Kidney (tissue), 14 donors: ENCODE measurements around the gene CATSPERD. TPM values are rescaled to one million over a fixed set of nuclear protein-coding genes. Genes with fewer than 3 reads are reported as not detected.
"Not testable (repeated sequence)": the region's sequence is repeated elsewhere in the genome, so short reads cannot be mapped to it uniquely, and the experiment has no call there.

Experiments
- DNase-seq, 5 donors: peaks; one replicate each; pipeline ENCODE4 v3.0.0-alpha.2; 2013 to 2020
- FAIRE-seq: peaks from 2 replicates; lab custom pipeline; 2012; peaks lifted over from hg19 to GRCh38; lab: Jason Lieb, UNC
- H3K27ac ChIP-seq, 2 donors: one replicate each; pipeline ENCODE4 v1.7.0; 2013; ENCODE audit warnings: low read depth in 2 of 2, low read length in 2 of 2, inconsistent platforms in 1 of 2
- H3K27me3 ChIP-seq: one replicate; pipeline ENCODE4 v1.7.1; 2013; ENCODE audit warnings: low read length, inconsistent platforms; ENCODE audit not compliant: control insufficient read depth, insufficient read depth
- H3K36me3 ChIP-seq, 3 donors: one replicate each; pipeline versions ENCODE4 v1.7.0 to v1.7.1; 2013; ENCODE audit warnings: low read length in 3 of 3, control low read depth in 1 of 3, inconsistent platforms in 1 of 3; ENCODE audit not compliant: insufficient read depth in 3 of 3, control insufficient read depth in 2 of 3
- H3K4me1 ChIP-seq, 3 donors: one replicate each; pipeline versions ENCODE4 v1.7.0 to v1.7.1; 2013; ENCODE audit warnings: low read length in 3 of 3, inconsistent platforms in 1 of 3, low read depth in 1 of 3; ENCODE audit not compliant: control insufficient read depth in 2 of 3, insufficient read depth in 2 of 3
- H3K4me3 ChIP-seq, 3 donors: one replicate each; pipeline versions ENCODE4 v1.7.0 to v1.8.1; 2013; ENCODE audit warnings: low read length in 3 of 3, control low read depth in 1 of 3, inconsistent platforms in 1 of 3
- H3K9ac ChIP-seq, 3 donors: one replicate each; pipeline versions ENCODE4 v1.7.0 to v1.7.1; 2013; ENCODE audit warnings: low read length in 3 of 3, control low read depth in 1 of 3, inconsistent platforms in 1 of 3
- H3K9me3 ChIP-seq, 3 donors: one replicate each; pipeline versions ENCODE4 v1.7.0 to v1.7.1; 2013; ENCODE audit warnings: low read length in 3 of 3, control low read depth in 1 of 3, inconsistent platforms in 1 of 3; ENCODE audit not compliant: control insufficient read depth in 2 of 3, insufficient read depth in 1 of 3
- intact Hi-C: fragments of 100-400 bp; cut with DNase I; formaldehyde crosslinking; loops from one replicate; pipeline ENCODE4 v1.11.1; 2022
- polyA plus RNA-seq: library from polyadenylated mRNA; stranded (reverse); fragments of 350-450 nt; fragmentation: Illumina TruSeq; extraction: RNeasy Lipid Tissue Mini Kit (QIAGEN cat#74804); gene quantifications from one replicate; pipeline ENCODE4 v1.2.3, GENCODE V29; 2014; ENCODE audit warnings: low read depth, low replicate concordance; ENCODE audit not compliant: insufficient read depth
- total RNA-seq: library from RNA; stranded (reverse); fragmentation: NEBNext Ultra II Directional; extraction: Animal tissue kit (Norgen Biotek cat#: 25700); gene quantifications from one replicate; pipeline ENCODE4 v1.2.1, GENCODE V29; 2021
- TF ChIP-seq, protein P1 (sequence below): IDR thresholded peaks from 3 replicates; pipeline ENCODE4 v1.5.1; 2012; ENCODE audit warnings: mild to moderate bottlenecking, moderate library complexity, borderline replicate concordance; ENCODE audit not compliant: insufficient read depth; ENCODE audit errors: extremely low read depth
- donor health status: control.
- donor health status: control.
- donor health status: control.
- donor health status: control.
- donor health status: control.
- donor health status: DM: yes; HTN: yes; CAD: no.
- donor health status: Normal renal cell carcinoma (clear cell type).

CATSPERD gene
- total and polyA plus RNA-seq, 2 donors from 2014 or later: not detected

DNA sequence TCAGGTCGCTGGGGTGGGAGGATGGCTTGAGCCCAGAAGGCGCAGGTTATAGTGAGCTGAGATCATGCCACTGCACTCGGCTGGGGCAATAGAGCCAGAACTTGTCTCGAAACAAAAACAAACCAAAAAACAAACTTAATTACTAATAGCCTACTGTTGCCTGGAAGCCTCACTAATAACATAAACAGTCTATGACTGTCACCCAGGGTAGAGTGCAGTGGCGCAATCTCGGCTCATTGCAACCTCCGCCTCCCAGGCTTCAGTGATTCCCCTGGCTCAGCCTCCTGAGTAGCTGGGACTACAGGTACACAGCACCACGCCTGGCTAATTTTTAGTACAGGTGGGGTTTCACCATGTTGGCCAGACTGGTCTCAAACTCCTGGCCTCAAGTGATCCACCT lies 18.0 kb downstream of the CATSPERD start:
- Histone ChIP-seq H3K9ac (no peak overlapping the region), H3K9me3 (no peaks in the 10 kb centered on the region), H3K27ac (no peak overlapping the region), H3K4me1 (no peaks in the 10 kb centered on the region), H3K36me3 (no peaks in the 10 kb centered on the region), H3K27me3 (no peaks in the 10 kb centered on the region), H3K4me3 (no peak overlapping the region)
- TF ChIP-seq, protein P1, sequence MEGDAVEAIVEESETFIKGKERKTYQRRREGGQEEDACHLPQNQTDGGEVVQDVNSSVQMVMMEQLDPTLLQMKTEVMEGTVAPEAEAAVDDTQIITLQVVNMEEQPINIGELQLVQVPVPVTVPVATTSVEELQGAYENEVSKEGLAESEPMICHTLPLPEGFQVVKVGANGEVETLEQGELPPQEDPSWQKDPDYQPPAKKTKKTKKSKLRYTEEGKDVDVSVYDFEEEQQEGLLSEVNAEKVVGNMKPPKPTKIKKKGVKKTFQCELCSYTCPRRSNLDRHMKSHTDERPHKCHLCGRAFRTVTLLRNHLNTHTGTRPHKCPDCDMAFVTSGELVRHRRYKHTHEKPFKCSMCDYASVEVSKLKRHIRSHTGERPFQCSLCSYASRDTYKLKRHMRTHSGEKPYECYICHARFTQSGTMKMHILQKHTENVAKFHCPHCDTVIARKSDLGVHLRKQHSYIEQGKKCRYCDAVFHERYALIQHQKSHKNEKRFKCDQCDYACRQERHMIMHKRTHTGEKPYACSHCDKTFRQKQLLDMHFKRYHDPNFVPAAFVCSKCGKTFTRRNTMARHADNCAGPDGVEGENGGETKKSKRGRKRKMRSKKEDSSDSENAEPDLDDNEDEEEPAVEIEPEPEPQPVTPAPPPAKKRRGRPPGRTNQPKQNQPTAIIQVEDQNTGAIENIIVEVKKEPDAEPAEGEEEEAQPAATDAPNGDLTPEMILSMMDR: no peak
- peak in 2 of 5 donors; percentile 13 to 77 for DNase-seq
- intact Hi-C loops: no loop called here
- no peak for FAIRE-seq

DNA sequence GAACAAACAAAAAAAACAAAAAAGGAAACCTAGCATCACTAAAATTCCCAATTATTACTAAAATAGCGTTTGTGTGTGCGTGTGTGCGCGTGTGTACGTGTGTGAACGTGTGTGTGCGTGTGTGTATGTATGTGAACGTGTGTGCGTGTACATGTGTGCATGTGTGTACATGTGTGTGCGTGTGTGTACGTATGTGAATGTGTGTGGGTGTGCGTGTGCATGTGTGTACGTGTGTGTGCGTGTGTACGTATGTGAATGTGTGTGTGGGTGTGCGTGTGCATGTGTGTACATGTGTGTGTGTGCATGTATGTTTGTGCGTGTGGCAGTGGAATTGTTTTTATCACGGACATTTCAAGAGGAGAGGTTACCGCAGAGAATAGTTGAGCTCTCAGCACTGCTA lies 21.6 kb downstream of the CATSPERD start:
- Histone ChIP-seq H3K9me3 (no peaks in the 10 kb centered on the region), H3K9ac (no peak overlapping the region), H3K4me1 (no peaks in the 10 kb centered on the region), H3K36me3 (no peaks in the 10 kb centered on the region), H3K4me3 (no peak overlapping the region), H3K27ac (no peak overlapping the region), H3K27me3 (no peaks in the 10 kb centered on the region)
- intact Hi-C loops: no loop called here
- no peak for FAIRE-seq
- TF ChIP-seq, protein P1: no peak
- DNase-seq: no peak

DNA sequence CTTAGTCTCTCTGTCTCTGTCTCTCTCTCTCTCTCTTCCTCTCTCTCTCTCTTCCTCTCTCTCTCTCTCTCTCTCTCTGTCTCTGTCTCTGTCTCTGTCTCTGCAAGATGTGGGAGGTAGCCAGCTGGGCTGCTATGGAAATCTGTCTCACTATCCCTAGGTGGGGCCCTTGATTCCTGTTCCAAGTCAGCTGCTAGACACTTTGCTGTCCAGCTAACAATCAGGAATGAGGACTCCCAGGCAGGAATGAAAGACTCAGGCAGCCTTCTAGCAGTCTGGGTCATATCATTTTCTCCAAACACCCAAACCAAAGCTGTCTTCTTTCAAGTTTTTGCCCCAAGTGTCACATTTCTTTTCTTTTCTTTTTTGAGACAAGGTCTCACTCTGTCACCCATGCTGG lies 23.2 kb downstream of the CATSPERD start:
- no peaks in the 10 kb centered on the region for H3K9me3 ChIP-seq
- FAIRE-seq: no peak

DNA sequence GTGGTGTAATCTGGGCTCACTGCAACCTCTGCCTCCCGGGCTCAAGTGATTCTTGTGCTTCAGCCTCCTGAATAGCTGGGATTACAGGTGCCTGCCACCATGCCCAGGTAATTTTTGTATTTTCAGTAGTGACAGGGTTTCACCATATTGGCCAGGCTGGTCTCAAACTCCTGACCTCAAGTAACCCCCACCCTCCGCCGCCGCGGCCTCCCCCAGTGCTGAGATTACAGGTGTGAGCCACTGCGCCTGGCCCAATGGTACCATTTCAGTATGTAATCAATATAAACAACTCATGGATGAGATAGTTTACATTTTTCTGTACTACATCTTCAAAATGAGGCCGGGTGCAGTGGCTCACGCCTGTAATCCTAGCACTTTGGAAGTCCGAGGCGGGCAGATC lies 24.6 kb downstream of the CATSPERD start:
- FAIRE-seq, H3K36me3 ChIP-seq, H3K27ac ChIP-seq, DNase-seq, H3K27me3 ChIP-seq, H3K9ac ChIP-seq, H3K4me1 ChIP-seq, intact Hi-C loops, H3K9me3 ChIP-seq, H3K4me3 ChIP-seq: not testable (repeated sequence)

More for the DNA sequence above, 23.2 kb downstream of the CATSPERD start:
- no peak for DNase-seq
- Histone ChIP-seq H3K27ac (no peak overlapping the region), H3K4me3 (no peak overlapping the region), H3K9ac (no peak overlapping the region), H3K27me3 (no peaks in the 10 kb centered on the region), H3K4me1 (no peaks in the 10 kb centered on the region), H3K36me3 (no peaks in the 10 kb centered on the region)
- TF ChIP-seq, protein P1: no peak
- intact Hi-C loops: no loop called here

DNA sequence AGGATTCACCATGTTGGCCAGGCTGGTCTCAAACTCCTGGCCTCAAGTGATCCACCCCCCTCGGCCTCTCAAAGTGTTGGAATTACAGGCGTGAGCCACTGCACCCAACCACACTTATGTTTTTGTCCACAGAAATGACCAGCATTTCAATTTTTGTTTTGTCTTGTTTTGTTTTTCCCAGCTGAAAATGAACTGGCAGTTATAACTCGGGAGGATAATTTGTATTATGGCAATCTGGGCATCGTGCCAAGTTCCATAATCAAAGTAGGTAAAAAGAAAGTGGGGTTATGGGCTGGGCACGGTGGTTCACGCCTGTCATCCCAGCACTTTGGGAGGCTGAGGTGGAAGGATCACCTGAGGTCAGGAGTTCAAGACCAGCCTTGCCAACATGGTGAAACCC lies 28.5 kb downstream of the CATSPERD start:
- DNase-seq, H3K27me3 ChIP-seq, FAIRE-seq, H3K4me1 ChIP-seq, H3K9me3 ChIP-seq, H3K4me3 ChIP-seq, H3K9ac ChIP-seq, H3K27ac ChIP-seq, intact Hi-C loops, H3K36me3 ChIP-seq: not testable (repeated sequence)
